OCI-LY7 (cell line): ENCODE data around the gene PDGFB.

Experiments used
- CTCF ChIP-seq: fragments of 200-600 bp; sonication (generic); conservative IDR thresholded peaks from 2 replicates; pipeline ENCODE4 v1.5.1; 2014; ENCODE audit warnings: mild to moderate bottlenecking, antibody characterized with exemption, low read length, moderate library complexity, mixed read lengths
- EZH2phosphoT487 ChIP-seq: fragments of 200-600 bp; sonication (generic); IDR thresholded peaks from 2 replicates; pipeline ENCODE4 v1.6.1; 2018; ENCODE audit warnings: low read depth, borderline replicate concordance, mild to moderate bottlenecking, mixed run types, antibody characterized with exemption, low read length, moderate library complexity, mixed read lengths

DNA sequence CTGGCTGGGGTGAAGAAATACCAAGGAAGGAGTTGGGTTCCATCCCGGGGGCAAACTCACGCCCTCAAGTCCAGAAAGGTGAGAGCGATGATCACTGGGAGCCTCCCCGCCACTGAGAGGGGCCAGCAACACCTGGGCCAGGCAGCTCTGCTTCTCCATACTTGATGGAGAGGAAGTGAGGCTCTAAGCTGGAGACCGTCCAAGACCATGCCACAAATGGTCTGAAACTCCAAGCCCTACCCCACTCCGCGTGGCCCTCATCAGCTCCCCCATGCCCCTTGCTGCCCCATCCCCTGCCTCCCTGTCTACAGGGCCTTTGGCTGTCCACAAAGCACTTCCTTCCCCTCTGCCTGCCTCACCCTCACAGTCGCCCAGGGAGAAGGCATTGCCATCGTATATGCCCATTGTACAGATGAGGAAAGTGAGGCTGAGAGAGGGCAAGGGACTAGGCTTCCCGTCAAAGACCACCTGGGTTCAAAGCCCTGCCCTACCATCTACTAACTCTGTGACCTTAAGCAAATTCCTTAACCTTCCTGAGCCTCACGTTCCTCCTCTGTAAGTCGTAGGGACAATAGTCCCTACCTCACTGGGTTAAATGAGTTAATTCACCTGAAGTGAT is 4.4 kb upstream of the PDGFB start:
- no peak for TF ChIP-seq CTCF
- no peak for TF ChIP-seq EZH2phosphoT487
